HG03432 (cell line): ENCODE results near the gene STK17A.

Source experiments
- ATAC-seq: cut with Tn5 transposase; IDR thresholded peaks from one replicate; pipeline ENCODE4 v1.9.1; 2021; ENCODE audit warnings: mild to moderate bottlenecking, moderate library complexity; ENCODE audit not compliant: unreplicated experiment

The STK17A gene

DNA sequence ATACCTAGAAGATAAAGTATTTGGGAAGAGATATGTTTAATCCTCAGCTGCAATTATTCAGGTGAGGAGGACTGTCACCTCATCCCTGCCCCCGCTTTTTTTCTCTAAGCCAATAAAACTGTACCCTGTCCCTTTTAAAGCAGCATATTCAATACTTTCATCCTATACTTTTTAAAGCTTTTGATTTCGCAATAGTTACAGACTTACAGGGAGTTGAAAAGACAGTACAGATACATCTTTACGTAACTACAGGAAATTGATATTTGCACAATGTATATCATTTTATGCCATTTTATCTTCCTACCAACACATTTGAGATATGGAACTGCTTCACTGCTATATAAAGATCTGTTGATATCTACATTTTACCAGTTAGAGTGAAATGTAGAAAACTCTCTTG, 47.6 kb downstream of the STK17A start:
- no peak for ATAC-seq

DNA sequence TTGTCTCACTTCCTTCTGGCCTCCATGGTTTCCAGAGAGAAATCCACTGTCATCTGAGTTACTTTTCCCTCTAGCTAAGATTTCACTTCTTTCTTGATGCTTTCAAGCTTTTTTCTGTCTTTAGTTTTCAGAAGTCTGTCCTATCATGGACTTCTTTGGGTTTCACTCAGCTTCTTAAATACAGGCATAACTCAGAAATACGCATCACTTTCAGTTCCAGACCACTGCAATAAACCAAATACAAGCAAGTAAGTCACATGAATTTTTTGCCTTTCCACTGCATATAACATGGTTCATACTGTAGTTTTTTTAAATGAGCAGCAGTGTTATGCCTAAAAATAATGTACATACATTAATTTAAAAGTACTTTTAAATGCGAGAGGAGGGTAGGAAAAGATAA, 48.7 kb downstream of the STK17A start:
- no peak for ATAC-seq

DNA sequence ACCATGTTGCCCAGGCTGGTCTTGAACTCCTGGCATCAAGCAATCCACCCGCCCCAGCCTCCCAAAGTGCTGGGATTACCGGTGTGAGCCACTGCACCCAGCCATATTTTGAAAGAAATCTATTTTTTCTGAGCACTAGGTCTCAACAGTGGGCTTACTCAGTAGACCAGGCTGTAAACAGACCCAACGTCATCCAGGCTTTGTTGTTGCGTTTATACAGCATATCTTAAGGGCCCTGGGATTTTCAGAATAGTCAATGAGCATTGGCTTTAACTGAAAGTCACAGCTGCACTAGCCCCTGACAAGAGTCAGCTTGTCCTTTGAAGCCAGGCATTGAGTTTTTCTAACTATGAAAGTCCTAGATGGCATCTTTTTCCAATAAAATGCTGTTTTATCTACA, 49.8 kb downstream of the STK17A start:
- ATAC-seq: no peak

DNA sequence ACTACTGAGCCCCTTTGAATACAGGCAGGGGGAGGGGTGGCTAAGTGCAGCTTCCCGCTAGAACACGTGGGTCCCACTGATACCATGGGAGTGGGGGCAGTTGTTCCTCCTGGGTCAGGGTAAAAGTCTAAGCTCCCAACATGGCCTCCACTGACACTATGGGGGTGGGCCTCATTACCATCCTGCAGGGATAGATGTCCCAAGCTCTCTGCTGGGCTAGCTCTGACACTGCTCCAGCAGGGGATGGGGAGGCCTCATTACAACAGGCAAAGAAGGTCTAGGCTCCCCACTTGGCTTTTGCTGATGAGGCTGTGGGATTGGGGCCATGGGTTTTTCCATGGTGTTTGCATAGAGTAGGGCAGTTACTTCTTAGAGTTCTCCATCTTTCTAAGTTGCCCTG, 51.5 kb downstream of the STK17A start:
- no peak for ATAC-seq

DNA sequence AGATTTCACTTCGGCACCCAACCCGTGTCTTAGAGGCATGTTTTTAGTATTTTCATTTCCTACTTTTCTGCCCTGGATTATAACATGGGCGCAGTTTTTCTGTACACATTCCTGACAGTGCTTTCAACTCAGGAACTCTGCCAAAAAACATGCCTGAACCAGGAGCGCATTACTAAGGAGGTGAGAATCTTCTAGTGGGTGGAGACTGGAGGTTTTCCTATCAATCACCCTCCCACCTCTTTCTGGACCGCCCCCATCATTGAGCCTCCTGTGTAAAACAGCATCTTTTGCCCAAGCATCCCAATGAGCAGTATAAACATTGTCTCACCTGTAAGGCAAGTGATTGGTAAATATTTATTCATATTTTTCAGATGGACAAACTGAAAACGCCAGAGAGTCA, 53.2 kb downstream of the STK17A start:
- ATAC-seq: no peak

DNA sequence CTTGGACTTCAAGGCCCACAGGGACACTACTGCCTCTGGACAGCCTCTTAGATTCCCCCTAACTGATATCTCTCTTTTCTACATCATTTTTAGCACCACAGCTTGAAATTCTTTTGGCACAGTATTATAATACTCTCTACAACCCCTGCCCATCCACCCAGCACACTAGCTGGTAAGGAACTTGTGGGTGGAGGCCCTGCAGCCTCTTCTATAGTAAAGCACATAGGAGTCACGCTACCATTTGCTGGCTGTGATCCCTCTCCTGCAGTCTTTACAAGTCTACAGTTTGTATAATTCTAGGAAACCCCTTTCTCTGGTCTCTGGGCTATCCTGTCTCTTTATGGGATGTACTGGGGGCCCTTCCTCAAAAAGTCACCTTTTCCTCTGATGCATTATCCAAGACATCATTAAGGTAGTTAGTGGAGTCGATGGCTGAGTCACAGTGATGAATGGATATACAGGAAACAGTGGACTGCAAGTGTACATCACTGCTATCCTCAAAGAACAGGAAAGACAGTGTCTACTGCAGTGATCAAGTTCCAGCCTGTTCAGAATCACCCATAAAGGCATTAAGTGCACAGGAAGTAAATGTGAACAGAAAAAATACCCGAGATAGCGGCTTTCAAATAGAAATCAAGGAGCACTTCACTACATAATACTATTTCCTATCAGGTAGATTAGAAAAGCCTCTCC, 54.4 kb downstream of the STK17A start:
- ATAC-seq: no peak

DNA sequence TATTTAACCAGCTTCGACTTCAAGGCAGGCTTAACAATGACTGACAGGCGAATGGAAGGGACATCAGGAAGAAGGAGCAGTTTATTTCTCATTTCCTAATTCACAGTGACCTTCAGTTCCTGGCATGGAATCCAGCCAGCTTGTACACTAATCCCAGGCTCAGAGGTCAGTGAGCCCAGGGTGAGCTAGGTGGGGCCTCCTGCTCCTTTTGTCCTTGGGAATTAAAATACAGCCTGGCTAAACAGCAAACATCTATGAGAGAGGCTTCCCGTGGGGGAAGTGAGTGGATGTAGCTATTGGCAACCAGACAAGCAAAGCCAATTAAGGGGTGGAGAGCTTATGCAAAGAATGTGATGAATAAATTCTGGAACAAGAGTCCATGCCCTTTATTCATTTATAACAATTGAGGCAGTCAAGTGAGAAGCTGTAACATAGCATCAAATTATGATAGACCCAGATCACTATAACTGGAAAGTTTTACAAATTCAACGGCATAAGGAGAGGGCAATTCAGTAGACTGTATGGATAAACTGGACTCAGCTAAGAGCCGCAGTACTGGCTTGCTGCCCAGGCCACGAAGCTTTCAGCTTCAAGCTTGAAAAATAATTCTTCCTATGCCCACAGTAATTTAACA, 57.1 kb downstream of the STK17A start:
- ATAC-seq: no peak

DNA sequence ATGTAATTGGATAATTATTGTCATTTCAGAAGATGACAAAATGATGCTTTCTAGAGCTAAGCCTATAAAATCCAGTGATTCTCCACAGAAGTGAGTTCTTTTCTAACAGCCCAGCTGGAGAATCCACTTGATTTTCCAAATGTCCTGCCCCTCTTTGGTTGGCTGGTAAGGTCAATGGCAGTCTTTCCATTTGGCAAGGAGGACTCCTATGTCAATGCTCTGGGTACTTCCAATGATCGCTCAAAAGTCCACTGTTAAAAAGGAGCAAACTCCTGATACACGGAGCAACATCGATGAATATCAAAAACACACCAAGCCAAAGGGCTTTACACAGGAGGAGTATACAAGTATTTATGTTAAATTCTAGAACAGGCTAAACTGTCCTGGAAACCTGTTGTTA, 57.8 kb downstream of the STK17A start:
- ATAC-seq: no peak

DNA sequence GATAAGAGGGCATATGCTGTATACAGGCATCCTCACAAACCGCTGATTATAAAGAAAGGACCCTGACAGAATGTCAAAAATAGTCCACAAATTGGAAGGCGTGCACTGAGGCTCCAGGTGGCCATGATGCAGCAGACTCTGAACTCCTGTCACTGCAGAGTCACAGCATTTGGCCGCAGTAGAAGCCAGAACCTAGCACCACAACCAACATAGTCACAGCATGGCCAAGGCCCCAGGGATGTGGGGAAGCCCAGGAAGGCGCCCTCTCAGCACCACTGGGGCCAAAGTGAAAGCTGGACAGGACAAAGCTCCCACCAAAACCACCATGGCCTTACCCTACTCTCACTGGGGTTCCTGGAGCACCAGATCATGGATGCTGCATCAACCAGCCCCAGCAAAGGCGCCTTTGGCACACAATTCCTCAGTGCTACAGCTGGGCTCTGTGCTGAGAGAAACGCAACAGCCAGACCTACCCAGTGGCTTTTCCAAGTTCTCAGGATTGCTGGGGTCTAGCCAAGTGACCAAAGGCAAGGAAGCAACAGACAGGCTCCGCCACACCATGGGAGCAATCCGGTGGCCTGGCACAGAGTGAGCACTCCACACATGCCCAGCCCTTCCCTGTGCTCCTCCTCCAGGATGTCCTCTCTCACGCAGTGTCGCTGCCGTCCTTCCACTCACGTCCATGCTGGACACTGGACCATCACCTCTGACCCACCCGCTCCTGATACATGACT, 60.2 kb downstream of the STK17A start:
- ATAC-seq: no peak

DNA sequence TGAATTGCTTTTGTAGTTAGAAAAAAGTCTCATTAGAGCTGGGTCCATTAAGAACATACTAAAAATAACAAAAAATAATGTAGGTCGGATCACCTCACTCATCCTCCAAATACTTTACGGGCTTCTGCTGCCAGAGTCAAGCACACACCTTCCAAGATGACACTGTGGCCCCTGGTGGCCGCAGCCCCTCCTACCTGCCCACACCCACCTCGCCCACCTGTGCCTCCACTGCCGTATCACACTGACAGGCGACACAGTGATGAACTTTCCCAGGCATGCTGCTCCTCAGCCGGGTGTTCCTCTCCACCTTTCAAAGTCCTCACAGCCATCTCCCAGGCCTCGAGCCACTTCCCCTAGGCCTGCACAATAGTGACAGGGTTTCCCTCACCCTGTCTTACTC, 60.9 kb downstream of the STK17A start:
- no peak for ATAC-seq

DNA sequence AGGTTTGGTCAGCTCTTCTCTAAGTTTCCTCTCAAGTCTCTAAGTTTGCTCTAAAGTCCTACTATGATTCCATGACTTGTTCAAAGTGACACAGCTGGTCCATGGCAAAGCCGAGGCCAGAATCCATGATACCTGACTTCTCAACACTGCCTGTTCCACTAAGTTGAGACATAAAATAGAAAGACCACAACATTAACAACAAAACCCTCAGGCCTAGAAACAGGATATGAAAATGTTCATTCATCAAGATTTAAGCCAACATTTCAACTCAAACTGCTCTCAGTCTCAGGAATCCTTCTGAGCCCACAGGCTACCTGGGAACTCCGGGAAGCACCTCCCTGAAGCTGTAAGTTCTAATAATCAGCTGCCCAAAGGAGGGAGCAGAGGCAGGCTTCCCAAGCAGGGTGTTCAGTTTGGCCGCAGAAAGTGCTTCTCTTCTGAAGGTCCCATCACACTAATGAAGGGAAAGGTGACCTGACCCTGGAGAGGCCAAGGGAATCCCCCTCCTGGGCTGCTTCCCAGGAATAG, 62.9 kb downstream of the STK17A start:
- no peak for ATAC-seq

DNA sequence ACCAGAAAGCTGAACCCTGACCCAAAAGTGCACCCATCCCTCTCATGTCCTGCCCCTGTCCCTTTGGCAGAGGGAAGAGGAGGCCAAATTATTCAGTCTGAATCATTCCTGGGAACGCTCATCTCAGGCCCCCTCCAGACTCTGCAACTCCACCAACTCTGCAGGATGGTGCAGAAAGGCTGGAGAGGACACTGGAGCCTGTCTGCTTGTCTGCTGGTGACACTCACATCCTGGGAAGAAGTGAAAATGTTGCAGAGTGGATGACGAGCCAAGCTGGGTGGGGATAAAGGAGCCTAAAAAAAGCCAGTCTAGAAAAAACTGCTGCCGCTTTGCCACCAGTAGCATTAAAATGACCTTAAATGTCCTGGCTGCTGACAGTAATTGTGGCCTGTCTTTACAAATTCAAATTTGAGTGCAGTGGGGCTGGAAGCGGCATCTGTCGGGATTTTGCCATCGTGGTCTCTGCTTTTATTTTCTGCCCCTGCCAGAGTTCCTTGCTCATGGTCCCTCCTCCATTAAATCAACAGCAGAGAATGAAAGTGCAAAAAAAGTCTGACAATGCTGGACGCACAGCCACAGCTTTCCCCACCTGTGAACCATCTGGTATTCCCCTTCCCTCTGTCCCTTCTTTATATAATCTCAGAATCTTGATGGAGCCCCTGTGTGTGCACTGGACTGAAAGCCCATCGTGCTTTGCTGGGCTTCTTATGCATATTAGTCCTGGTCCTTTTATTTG, 63.9 kb downstream of the STK17A start:
- ATAC-seq: no peak

DNA sequence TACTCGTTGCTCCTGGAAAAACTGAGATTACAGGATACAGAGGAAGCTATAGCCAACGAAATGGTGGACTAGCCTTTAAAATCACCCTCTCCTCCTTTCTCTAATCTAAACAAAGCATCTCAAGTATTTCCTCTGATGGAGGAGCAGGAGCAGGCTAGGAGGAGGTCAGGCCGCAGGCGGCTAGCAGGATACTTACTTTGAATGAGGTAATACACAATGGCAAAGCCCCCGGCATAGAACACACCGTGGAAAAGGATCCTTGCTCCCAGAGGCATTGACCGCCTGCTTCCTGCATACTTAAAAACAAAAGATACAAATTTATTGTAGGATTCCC, 64.4 kb downstream of the STK17A start:
- ATAC-seq: no peak

DNA sequence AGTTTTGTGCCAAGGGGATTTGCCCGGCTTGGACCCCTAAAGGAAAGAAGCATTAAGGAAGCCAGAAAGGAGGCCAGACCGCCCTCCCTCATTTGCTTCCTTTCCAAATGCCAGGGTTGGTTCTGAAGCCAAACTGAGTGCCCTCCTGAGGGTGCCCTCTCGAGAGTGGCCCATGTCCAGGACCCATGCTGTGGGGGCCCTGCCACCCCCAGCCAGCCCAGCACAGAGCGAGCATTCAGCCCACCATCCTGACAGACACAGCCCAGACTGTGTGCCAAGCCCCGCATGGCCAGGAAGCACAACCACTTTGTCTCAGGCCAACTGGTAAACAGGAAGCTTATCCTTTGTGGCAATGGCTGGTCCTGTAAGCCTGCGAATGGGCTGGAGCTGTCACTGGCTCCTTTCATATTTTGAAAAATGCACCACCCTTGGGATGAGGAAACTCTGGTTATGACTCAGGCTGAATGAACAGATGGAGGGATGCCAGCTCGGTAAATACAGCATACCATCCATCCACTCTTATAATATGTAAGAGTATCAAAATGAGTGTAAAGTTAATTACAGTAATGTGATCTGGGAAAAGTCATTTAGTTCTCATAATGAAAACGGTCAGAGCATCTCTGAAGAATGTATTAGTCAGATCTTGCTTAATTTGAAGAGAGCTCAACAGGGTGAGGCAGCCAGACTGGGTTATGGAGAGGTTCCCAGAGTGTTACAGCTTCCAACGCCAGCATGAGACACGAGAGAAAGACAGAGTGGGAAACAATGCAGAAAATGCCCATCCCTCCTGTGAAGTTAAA, 65.0 kb downstream of the STK17A start:
- peak; percentile 24 for ATAC-seq

DNA sequence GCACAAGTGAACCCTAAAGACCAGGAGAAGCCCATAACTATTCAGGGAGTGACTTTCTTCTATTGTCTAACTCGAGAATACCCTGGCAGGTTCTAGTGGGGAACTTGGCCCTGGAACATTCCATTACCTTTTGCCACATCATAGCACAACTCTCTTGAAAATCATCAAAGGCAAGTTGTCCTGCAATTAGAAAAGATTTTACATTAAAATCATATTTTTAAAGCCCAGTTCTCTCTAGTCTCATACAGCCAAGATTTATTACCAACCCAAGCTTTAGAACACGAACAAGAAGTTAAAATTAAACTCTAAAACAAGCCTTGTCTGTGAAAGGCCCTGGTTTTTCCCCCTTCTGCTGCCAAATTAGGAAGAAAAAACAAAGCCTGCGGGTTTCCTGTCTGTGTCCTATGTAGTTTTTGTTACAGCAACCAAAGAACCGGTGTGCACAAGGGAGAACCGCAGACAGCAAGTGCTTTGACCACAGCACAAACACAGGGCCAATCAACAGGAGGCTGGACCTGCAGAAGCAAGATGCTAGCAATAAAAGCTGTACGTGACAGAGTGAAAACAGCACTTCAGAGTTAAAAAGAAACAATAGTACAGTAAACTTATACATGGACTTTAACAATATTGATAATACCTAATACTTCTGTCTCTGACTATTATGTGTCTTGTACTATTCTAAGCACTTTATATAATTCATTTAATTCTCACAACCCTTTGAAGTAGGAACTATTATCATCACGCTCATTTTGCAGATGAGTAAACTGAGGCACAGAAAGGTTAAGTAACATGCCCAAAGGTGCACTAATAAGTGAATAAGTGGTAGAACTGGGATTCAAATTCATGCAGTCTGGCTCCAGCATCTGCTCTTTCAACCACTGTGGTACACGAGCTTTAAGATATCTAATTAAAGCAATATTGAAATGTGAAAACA, 65.8 kb downstream of the STK17A start:
- peak; percentile 61 for ATAC-seq

DNA sequence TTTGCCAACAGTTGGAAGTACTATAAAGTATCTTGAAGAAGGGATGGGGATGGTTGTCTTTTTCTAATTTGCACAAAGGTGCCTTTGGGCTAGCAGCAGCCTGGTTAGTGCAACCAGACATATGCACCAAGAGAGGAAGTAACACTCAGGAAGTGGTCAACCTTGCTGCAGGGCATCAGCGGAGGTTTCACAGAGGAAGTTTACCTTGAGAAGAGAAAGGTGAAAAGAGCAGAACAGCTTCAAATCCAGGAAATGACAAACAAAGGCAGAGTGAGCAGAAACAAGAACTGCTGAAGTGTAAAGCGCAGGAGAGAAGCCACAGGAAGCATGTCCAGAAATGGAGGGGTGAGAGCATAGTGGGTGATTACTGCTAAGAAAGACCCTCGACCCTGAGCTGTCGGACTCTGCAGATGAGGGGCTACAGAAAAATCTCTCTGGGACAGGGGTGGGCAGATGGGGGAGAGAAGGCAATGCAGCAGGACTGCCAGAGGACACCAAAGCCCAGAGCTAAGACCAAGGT, 66.9 kb downstream of the STK17A start:
- peak; percentile 66 for ATAC-seq

DNA sequence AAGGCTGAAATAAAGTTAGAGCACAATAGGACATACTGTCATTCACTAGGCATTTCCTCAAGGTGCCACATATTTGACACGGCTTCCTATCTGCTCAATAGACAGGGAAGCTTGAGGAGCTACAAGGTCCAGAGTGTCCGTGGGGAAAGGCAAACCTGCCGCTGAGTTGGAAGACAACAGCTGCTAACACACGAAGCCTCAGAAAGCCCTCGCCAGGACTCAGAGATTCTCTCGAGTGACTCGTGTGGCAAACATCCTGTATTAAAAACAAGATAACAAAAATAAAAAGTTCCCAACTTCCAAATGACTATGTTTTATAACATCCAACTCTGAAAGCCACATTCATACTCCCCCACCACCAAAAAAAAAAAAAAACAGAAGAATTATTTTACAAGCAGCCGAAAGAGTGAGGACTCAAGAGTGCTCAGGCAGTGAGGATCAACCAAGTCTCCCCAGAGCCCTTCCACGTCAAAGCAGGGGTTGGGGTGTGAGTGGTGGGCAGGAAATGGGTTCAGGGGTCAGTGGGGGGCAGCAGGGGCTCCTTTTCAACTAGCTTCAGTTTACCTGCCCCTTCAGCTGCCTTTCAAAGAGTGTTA, 67.6 kb downstream of the STK17A start:
- no peak for ATAC-seq

DNA sequence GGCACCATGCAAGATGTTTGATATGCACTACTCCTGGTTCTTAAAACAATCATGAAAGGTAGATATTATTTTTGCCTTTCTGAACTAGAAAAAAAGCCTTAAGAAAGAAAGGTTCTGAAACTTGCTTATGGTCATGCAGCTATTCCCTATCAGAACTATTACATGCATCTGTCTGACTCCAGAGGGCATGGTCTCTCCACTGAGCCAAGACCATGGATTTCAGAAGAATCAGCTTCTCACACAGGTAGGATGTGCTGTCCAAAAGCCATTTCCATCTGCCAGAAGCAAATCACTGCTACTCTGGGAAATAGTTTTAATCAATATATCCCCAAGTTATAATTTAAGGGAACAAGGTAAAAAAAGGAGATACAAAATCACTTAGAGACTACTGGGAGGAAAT, 69.5 kb downstream of the STK17A start:
- no peak for ATAC-seq

DNA sequence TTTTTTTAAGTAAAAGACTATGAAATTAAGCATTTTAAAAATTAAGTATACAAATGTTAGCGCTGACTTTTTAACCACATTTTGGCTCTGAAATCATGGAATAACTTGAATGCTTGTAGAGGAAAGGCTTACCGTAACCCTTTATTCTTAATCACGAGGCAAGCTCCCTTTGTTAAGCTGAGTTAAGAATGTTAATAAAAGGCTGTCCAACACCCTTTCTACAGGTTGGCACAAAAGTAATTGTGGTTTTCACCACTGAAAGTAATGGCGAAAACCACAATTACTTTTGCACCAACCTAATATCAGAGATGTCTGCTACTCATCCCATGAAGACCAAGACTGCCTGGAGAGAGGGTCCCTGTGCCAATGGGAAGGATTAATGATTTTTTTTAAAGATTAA, 70.6 kb downstream of the STK17A start:
- no peak for ATAC-seq
